ENCODE data around the gene YRDC.

The YRDC gene

GRCh38 chr1:37807555-37808368 is at the start of gene YRDC, which contains the start of gene C1orf122:
TSS of gene YRDC (minus strand) at chr1:37808208. CDS start at chr1:37808180, 28 bp downstream.
TSS of gene C1orf122 (plus strand) at chr1:37807790. CDS start at chr1:37808405, 615 bp downstream.
- DNase-seq, result peak; percentile 81 to 94

GRCh38 chr1:37854406-37854805 is 46.4 kb upstream of the YRDC start:
- no peak for DNase-seq

- DNase-seq, result no peak
These were observed 45.1 kb upstream of the YRDC start for GRCh38 chr1:37853157-37853556.

GRCh38 chr1:37851782-37852210 is 43.8 kb upstream of the YRDC start:
- DNase-seq, result no peak

- DNase-seq, result no peak
These were observed 43.3 kb upstream of the YRDC start for GRCh38 chr1:37851262-37851661.

GRCh38 chr1:37850352-37850955 is 42.4 kb upstream of the YRDC start:
- DNase-seq, result no peak

- DNase-seq, result no peak
These were observed 41.5 kb upstream of the YRDC start for GRCh38 chr1:37849480-37849879.

- no peak for DNase-seq
These were observed 38.8 kb upstream of the YRDC start for GRCh38 chr1:37846647-37847339.

GRCh38 chr1:37845786-37846185 is 37.8 kb upstream of the YRDC start:
- no peak for DNase-seq

- DNase-seq, result no peak
These were observed 37.1 kb upstream of the YRDC start for GRCh38 chr1:37845049-37845646.

GRCh38 chr1:37844536-37844935 is 36.5 kb upstream of the YRDC start:
- DNase-seq, result no peak

GRCh38 chr1:37841652-37842051 is 33.6 kb upstream of the YRDC start:
- DNase-seq, result no peak

GRCh38 chr1:37840711-37841110 is 32.7 kb upstream of the YRDC start:
- no peak for DNase-seq

GRCh38 chr1:37839676-37840075 is 31.7 kb upstream of the YRDC start:
- no peak for DNase-seq

- no peak for DNase-seq
These were observed 28.8 kb upstream of the YRDC start for GRCh38 chr1:37836788-37837187.

GRCh38 chr1:37831809-37832208 is 23.8 kb upstream of the YRDC start:
- DNase-seq, result no peak

- no peak for DNase-seq
These were observed 23.1 kb upstream of the YRDC start for GRCh38 chr1:37831109-37831508.

- DNase-seq, result no peak
These were observed 20.5 kb upstream of the YRDC start for GRCh38 chr1:37828410-37829074.

- DNase-seq, result no peak
These were observed 17.5 kb upstream of the YRDC start for GRCh38 chr1:37825506-37825905.

- DNase-seq, result no peak
These were observed 16.0 kb upstream of the YRDC start for GRCh38 chr1:37824001-37824400.

- no peak for DNase-seq
These were observed 15.2 kb upstream of the YRDC start for GRCh38 chr1:37822906-37823815.

- DNase-seq, result no peak
These were observed 13.5 kb upstream of the YRDC start for GRCh38 chr1:37821481-37821880.
